Frontal cortex (tissue), 4 donors: ENCODE measurements around the gene PYGO2. TPM values are rescaled to one million over a fixed set of nuclear protein-coding genes. Genes with fewer than 3 reads are reported as not detected.

ENCODE experiments used
- DNase-seq, 2 donors: peaks; one replicate each; pipeline ENCODE4 v3.0.0; 2012; ENCODE audit warnings: low spot score in 2 of 2
- FAIRE-seq: peaks from 2 replicates; lab custom pipeline; 2012; peaks lifted over from hg19 to GRCh38; lab: Jason Lieb, UNC
- total RNA-seq: library from RNA; depleted of rRNA; stranded (reverse); fragments of >200 nt; gene quantifications from one replicate; pipeline ENCODE4 v1.2.3, GENCODE V29; 2014
- donor health status: control.
- donor health status: control.
- donor health status: control.

The PYGO2 gene
- total RNA-seq: 9.4 TPM

DNA sequence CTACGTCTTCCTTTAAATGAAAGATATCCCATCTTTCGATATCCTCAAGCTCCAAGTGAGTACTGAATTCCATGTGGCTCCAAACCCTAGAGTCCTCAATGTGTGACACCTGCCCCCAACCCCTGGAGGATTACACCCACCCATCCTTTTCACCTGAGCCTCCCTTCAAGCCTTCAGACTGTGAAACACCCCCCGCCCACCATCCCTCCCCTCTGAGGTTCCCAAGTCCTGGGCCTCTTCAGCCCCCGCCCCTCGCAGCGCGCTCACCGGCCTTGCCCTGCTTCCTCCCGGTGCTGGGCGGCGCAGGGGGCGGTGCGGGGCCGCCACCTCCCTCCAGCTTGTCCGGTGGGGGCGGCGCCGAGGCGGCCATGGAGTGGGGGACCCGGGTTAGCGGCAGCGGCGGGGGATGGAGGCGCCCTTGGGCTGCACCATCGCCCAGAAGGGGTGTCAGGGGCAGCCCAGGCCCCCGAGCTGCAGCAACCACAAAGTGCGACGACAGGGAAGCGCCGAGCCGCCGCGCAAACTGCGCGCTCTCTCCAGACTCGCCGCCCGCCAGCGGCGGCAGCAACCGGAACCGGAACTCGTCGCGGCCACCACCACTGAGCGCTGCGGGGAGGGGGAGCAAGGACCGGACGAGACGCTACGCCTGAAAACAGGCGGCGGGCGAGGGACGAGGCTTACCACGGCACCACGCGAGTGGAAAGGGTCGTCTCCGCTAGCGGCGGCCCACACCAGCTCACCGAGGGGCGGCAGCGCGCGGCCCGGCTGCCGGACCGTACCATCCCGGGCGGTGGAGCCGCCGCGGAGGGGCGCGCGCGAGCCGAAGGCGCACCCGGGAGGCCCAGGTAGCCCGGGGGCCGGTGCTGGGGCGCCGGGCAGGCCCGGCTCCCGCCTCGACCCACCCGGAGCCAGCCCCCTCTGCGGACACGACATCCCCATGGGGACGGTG lies at the start of gene PYGO2:
Gene PYGO2 (minus strand): TSS at position 576 of the 949 bp plus-strand sequence. CDS start 206 bp downstream, at position 370.
- FAIRE-seq (no peak), DNase-seq (peak; percentile 89 to 92)

DNA sequence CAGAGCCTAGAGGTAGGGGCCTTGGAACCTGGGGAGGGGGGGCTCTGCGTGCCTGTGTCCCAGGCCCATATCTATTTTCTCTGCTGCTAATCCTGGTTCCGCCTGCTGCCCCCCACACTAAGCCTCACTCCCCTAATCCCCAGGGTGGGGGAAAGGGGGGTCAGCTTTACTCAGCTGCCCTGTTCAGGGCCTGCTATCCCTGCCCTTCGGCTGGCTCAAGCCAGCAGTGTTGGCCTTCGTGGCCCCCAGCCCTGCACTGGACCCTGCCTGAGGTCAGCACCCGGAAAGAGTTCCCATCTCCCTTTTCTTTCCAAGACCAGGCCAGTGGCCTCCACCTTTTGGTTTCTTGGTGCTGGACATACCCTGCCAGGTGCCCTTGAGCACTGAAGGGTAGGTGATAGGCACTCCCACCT lies 49.4 kb upstream of the PYGO2 start:
- DNase-seq (no peak), FAIRE-seq (no peak)

GRCh38 chr1:155010211-155010918 lies 48.8 kb upstream of the PYGO2 start:
- FAIRE-seq (no peak), DNase-seq (no peak)

DNA sequence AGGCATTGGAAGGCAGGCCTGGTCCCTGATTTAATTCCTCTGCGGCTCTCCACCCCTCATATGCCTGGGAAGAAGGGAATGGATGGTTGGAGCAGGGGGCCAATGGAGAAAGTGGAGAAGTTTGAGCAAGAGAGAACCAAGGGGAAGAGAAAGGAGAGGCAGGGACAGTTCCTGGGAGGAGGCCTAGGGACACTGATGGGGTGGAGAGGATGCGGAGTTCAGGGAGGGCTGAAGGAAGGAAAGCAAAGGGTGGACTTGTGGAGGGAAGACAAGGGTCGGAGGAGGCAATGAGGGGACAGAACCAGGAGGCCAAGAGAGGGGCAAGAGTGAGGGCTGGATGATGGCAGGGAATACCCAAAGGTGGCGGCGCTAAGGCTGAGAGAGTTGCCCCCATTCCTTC lies 48.2 kb upstream of the PYGO2 start:
- no peak for DNase-seq
- no peak for FAIRE-seq

- DNase-seq (no peak), FAIRE-seq (no peak)
Observed at GRCh38 chr1:155009221-155009711, 47.7 kb upstream of the PYGO2 start.

GRCh38 chr1:155008015-155008941 lies 46.7 kb upstream of the PYGO2 start:
- FAIRE-seq (no peak), DNase-seq (no peak)

DNA sequence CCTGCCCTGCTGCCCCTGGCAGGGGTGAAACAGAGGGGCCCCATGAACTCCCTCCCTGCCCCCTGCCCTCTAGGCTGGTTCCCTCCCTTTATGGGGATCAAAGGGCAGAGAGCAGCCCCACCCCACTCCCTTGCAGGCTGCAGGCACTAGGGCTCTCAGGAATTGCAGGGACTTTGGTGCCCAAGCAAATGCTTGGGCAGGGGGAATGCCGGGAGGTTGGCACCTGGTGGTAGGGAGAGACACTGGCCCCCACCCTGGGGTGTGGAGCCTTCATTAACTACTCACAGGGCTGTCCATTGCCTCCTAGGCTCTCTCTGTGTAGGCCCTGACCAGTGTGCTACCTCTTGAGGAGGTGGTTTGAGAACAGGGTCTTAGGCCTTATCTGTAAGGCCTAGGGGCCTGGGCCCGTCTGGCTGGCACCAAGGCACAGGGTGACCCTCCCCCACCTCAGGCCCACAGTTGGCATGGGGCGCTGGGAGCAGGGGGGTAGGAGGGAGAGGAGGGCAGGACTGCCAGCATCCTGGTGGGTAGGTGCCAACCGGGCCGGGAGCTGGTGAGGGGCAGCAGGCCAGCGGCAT lies 45.8 kb upstream of the PYGO2 start:
- DNase-seq (peak in 1 of 2 donors; percentile 54), FAIRE-seq (no peak)

DNA sequence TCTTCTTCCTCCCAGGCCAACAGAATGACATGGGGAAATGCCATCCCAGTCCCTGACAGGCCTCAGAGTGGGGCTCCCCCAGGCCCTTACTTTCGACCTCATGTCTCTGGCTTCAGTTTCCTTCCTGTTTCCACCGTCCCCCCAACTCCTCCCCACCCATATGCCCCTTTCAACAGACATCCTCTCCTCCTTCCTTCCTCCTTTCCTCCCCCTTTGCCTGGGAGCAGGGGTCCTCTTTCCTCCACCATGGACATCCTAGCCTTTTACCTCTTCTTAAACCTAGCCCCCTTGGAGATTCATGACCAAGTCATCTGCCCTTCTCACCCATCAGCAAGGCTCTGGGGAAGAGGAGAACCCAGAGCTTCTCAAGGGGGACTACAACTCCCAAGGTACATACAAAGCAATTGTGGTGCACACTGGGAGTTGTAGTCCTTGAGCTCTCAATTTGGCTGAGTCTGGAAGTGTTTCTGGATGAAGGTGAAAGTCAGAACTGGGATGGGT lies 45.1 kb upstream of the PYGO2 start:
- DNase-seq: no peak
- FAIRE-seq: no peak

DNA sequence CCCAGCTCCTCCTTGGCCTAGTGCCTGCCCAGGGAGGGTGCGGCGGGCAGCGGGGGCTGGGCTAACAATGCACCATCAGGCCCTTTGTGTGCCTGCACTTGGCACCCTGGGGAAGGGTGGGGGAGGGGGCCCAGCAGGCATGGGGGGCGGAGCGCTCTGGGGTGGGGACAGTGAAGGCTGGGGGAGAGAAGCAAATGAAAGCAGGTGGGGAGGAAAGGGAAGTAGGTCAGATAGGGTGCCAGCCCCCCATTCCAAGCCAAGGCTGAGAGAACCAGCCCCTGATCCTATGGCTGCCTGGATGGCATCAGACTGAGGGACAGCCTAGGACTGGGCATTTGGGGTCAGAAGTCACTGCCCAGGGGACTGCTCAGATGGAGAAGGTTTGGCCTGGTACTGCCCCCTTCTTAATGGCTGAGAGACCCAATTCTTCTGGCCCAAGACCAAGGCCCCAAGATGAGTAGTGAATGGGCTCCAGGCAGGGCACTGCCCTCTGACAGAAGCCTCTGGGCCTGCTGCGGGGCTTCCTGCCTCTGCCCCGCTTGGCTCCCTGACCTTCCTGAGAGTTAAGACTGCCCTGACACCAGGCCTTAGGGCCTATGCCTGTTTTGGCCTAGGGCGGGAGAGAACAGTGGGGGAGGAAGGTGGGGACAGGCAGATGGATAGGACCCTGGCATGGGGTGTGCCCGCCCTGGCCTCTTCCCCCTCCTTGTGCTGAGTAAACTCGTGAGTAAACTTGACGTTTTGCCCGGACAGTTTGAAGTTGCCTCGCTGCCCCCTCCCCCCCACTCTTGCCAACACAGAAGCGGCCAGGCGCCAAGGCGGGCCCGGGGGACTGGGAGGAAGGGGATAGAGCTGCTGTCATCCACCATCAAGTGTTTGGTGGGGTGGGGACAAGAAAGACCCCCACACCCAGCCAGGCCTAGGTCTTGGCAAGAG lies 43.8 kb upstream of the PYGO2 start:
- FAIRE-seq: no peak
- DNase-seq: no peak

DNA sequence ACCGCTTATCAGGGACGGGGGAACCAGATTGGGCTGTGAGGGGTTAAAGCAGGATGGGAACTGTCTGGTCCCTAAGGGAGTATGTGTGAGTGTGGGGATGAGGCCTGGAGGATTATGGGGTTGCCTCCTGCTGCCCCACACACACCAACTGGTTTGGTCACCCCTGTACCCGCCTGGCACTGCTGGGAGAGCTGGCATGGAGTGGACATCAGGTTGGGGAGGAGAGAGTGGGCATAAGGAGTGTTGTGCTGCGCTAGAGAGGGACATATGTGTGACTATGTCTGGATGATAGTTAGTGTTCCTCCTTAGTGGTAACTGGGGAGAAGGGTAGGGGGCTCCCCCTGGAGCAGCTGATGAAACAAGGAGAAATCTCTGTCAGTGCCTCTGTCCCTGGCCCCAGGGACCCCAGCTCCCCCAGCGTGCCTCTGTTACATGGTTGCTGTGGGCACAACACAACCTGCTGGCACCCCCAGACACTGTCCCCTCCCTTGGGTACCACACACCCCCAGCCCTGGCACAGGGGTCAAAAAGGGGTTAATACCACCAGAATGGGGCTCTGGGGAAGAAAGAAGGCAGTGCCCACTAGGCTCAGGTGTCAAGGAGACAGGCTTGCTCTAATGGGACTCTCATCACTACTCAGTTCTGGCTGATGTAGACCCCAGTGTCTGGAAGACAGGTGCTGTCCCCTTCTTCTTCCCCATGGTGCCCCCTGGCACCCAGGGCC lies 42.9 kb upstream of the PYGO2 start:
- FAIRE-seq: no peak

GRCh38 chr1:155003766-155004351 lies 42.3 kb upstream of the PYGO2 start:
- DNase-seq (peak in 1 of 2 donors; percentile 64), FAIRE-seq (no peak)

More for the DNA sequence above, 42.9 kb upstream of the PYGO2 start:
- no peak for DNase-seq

- no peak for FAIRE-seq
Observed at GRCh38 chr1:155003227-155003765, 41.7 kb upstream of the PYGO2 start.

DNA sequence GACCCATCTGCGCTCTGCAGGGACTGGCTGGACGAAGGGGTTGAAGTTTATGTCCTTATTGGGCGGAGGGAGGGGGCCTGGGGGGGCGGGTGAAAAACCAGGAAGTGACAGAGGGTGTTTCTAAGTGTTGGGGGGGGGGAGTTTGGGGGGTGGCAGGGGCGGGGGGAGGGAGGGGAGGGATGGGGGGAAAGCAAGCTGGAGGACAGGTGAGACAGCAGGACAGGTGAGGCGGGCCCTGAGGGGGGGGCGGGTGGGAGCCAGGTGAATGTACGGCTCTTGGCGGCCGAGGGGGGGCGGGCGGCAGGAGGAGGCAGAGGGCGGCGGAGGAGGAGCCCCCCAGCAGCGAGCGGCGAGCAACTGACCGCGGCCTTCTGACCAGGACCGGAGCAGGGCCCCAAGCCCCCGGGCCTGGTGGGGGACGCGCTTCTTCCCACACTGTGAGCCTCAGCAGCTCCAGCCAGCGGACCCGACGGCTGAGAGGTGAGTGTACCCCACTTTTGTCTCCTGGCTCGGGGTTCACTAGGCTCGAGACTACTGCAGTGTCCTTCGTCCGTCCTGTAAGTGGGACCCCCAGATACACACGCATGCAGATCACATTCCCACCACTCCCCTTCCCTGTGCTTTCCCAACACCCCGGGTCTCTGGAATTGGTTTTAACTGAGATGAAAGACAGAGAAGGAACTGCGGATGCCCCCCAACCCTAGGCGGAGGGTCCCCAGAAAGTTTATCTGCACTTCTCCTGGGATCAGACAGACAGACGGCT lies 41.1 kb upstream of the PYGO2 start, which contains the start of gene ZBTB7B:
Gene ZBTB7B (plus strand): TSS at position 339 of the 763 bp plus-strand sequence. CDS start 11,859 bp downstream, outside the sequence.
- DNase-seq: peak; percentile 58 to 76
- FAIRE-seq: no peak

More at GRCh38 chr1:155003227-155003765, 41.7 kb upstream of the PYGO2 start:
- no peak for DNase-seq

DNA sequence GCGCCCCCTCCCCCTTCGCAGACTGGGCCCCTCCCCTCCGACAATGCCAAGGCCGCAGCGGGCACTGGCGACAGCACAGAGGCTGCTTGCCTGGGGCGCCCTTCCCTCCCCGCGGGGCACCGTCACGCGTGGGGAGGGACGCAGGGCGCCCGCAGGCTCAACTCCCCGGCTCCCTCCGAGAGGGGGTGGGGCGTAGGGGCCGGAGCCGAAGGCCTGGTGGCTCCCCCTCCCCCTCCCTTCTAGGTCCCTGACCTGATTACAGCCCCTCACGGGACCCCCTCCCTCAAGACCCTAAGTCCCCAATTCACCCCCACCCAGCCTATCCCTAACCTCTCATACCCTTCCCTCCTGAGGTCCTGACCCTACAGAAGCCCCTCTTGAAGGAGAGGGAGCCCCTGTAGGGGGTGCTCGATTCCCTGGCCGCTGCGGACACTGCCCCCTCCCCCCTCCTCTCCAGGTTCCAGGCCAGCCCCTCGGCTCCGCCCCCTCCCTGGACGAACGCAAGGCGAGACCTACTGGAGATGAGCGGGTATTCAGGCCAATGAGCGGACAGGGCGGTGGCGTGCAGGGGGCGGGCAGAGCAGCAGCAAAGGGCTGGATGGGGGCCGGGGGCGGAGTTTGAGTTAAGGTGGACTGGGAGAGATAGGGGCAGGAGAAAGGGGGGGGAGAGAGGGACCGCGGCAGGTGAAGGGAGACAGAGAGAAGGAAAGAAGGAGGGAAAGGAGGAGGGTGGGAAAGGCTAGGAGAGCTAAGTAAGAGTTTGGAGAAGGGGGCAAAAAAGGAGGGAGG lies 40.3 kb upstream of the PYGO2 start:
- peak; percentile 97 to 98 for DNase-seq
- FAIRE-seq: no peak

DNA sequence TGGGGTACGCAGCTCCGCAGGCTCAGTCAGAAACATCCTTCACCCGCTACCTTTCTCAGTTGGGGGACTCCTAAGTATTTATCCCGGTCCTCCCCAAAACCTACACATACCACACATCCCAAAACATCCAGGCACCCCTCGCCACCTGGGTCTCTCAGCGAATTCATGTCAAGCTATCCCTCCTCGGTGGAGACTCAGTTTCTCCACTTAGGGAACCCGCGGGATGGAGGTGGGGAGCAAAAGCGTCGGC lies 39.8 kb upstream of the PYGO2 start:
- DNase-seq: no peak
- no peak for FAIRE-seq
